HepG2 (cell line): Measurements from ENCODE around the gene FAAP20. TPM values are rescaled to one million over a fixed set of nuclear protein-coding genes. Genes with fewer than 3 reads are reported as not detected.

Source experiments
- ATAC-seq: fragments of 200-7000 bp; cut with Tn5 transposase; 3 replicates; pipeline ENCODE4 v1.9.1; 2020; ENCODE audit warnings: mild to moderate bottlenecking, moderate library complexity
- BruUV-seq: library from RNA; stranded (reverse); fragments of 400-500 nt; replicated peaks from 2 replicates; lab custom pipeline; 2021; lab: Mats Ljungman, UMichigan
- CTCF ChIA-PET: fragments of 300-600 bp; formaldehyde crosslinking; extraction: SDS; loops from one replicate; lab custom pipeline; 2021; ENCODE audit warnings: low total read pairs, inconsistent platforms, low intra/inter-chr PET ratio; lab: Yijun Ruan, JAX
- POLR2A ChIA-PET: fragments of 350-600 bp; sonication (Branson Sonifier 250); formaldehyde crosslinking; loops from one replicate; lab custom pipeline; 2020; ENCODE audit warnings: antibody characterized with exemption, inconsistent platforms; lab: Yijun Ruan, JAX
- DNase-seq: peaks from one replicate; pipeline ENCODE4 v3.0.0-alpha.2; 2015; ENCODE audit warnings: low spot score
- FAIRE-seq: peaks from 3 replicates; lab custom pipeline; 2011; peaks lifted over from hg19 to GRCh38; lab: Jason Lieb, UNC
- H2AFZ ChIP-seq: one replicate; pipeline ENCODE4 v1.6.1; 2011; ENCODE audit warnings: low read length, inconsistent platforms
- H3K27ac ChIP-seq: fragments of 300-600 bp; 3 replicates; pipeline ENCODE4 v1.8.0; 2011; ENCODE audit warnings: mixed run types, mild to moderate bottlenecking, mixed read lengths, low read length, inconsistent platforms; ENCODE audit not compliant: insufficient read depth; ENCODE audit errors: extremely low read length
- H3K27me3 ChIP-seq, 2 experiments: fragments of 200-600 bp in 1 of 2; 2 replicates in 1 of 2; 3 replicates in 1 of 2; pipeline versions ENCODE4 v1.6.0 to v1.8.0; 2011; ENCODE audit warnings: low read length in 2 of 2, mild to moderate bottlenecking in 2 of 2, moderate library complexity in 2 of 2, inconsistent platforms in 1 of 2; ENCODE audit not compliant: insufficient read depth in 2 of 2, control insufficient read depth in 1 of 2
- H3K36me3 ChIP-seq, 2 experiments: fragments of 200-600 bp in 1 of 2; replicated peaks in 1 of 2; 2 replicates in 1 of 2; 3 replicates in 1 of 2; pipeline versions ENCODE4 v1.5.1 to v1.8.0; 2011; ENCODE audit warnings: low read length in 2 of 2, inconsistent platforms in 1 of 2; ENCODE audit not compliant: insufficient read depth in 2 of 2, control insufficient read depth in 1 of 2
- H3K4me1 ChIP-seq: 2 replicates; pipeline ENCODE4 v1.5.1; 2012; ENCODE audit warnings: low read length, inconsistent platforms; ENCODE audit not compliant: insufficient read depth
- H3K4me2 ChIP-seq: 2 replicates; pipeline ENCODE4 v1.6.0; 2011; ENCODE audit warnings: low read depth, low read length, inconsistent platforms
- H3K4me3 ChIP-seq, 3 experiments: fragments of 200-600 bp in 1 of 3; sonication (generic), shearing (Covaris generic) in 1 of 3; replicated peaks in 1 of 3; 2 replicates each; pipeline ENCODE4 v1.5.1; 2011 to 2016; ENCODE audit warnings: low read length in 3 of 3, inconsistent platforms in 2 of 3, low read depth in 2 of 3, mild to moderate bottlenecking in 2 of 3, control low read depth in 1 of 3, mixed read lengths in 1 of 3; ENCODE audit not compliant: insufficient read depth in 1 of 3
- H3K79me2 ChIP-seq: one replicate; pipeline ENCODE4 v1.6.1; 2011; ENCODE audit warnings: low read length, inconsistent platforms; ENCODE audit not compliant: insufficient read depth
- H3K9ac ChIP-seq: 2 replicates; pipeline ENCODE4 v1.6.0; 2011; ENCODE audit warnings: mild to moderate bottlenecking, low read depth, low read length, inconsistent platforms; ENCODE audit not compliant: insufficient read depth
- H3K9me3 ChIP-seq: 2 replicates; pipeline ENCODE4 v1.5.1; 2012; ENCODE audit warnings: mild to moderate bottlenecking, low read length
- H4K20me1 ChIP-seq: 2 replicates; pipeline ENCODE4 v1.6.0; 2011; ENCODE audit warnings: inconsistent platforms, mild to moderate bottlenecking, low read length, moderate library complexity; ENCODE audit not compliant: insufficient read depth
- BCL6 ChIP-seq: IDR thresholded peaks from 2 replicates; pipeline ENCODE4 v1.6.1; 2016; ENCODE audit warnings: missing genetic modification reagents, missing compliant biosample characterization
- CBX1 ChIP-seq: IDR thresholded peaks from one replicate; pipeline ENCODE4 v1.6.1; 2016; ENCODE audit warnings: antibody characterized with exemption, low read depth
- MLLT10 ChIP-seq: sonication (generic); formaldehyde crosslinking; IDR thresholded peaks from 2 replicates; pipeline ENCODE4 v1.4.0; 2020; ENCODE audit warnings: missing genetic modification reagents
- RFX1 ChIP-seq: fragments of 450-650 bp; IDR thresholded peaks from 2 replicates; pipeline ENCODE4 v1.6.1; 2017
- RFXANK ChIP-seq: IDR thresholded peaks from 2 replicates; pipeline ENCODE4 v1.6.1; 2016
- TRAFD1 ChIP-seq: sonication (generic); formaldehyde crosslinking; IDR thresholded peaks from 2 replicates; pipeline ENCODE4 v1.5.1; 2020; ENCODE audit warnings: missing genetic modification reagents, mild to moderate bottlenecking, borderline replicate concordance
- ZNF501 ChIP-seq: sonication (generic); formaldehyde crosslinking; IDR thresholded peaks from 2 replicates; pipeline ENCODE4 v1.5.1; 2020; ENCODE audit warnings: mild to moderate bottlenecking, moderate library complexity, missing genetic modification reagents
- ZNF605 ChIP-seq: sonication (generic); formaldehyde crosslinking; IDR thresholded peaks from 2 replicates; pipeline ENCODE4 v1.8.0; 2022; ENCODE audit warnings: mild to moderate bottlenecking, missing genetic modification reagents
- WGBS: methylation state at CpG from one replicate; pipeline ENCODE4 v1.1.6; 2017; ENCODE audit warnings: low lambda C conversion rate; 5-methylcytosine and 5-hydroxymethylcytosine counted together
- in situ Hi-C: cut with HindIII; loops from 2 replicates; pipeline ENCODE4 v1.10.0; 2017; ENCODE audit warnings: low pct_unique_long_range_greater_than_20kb; ENCODE audit not compliant: extremely low pct_ligation_motif_present
- intact Hi-C: fragments of 100-400 bp; cut with micrococcal nuclease; formaldehyde crosslinking; loops from one replicate; pipeline ENCODE4 v1.10.0; 2022; ENCODE audit not compliant: unreplicated experiment
- polyA plus RNA-seq, 8 experiments: library from polyadenylated mRNA; depleted of rRNA in 3 of 8; stranded (reverse) in 7 of 8; unstranded in 1 of 8; fragments of >200 nt; fragmentation: Illumina TruSeq in 4 of 8; extraction: Trizol in 4 of 8; gene quantifications; 2 replicates each; pipeline versions ENCODE4 v1.2.1 to v1.2.3, GENCODE V29; 2011 to 2016; ENCODE audit warnings: low read depth in 4 of 8, missing spikeins in 1 of 8, mixed read lengths in 1 of 8; ENCODE audit not compliant: insufficient read depth in 1 of 8
- total RNA-seq, 5 experiments: library from RNA; depleted of rRNA; stranded (reverse); fragments of >200 nt; fragmentation: Illumina TruSeq; extraction: Trizol; gene quantifications; 2 replicates each; pipeline ENCODE4 v1.2.3, GENCODE V29; 2016; ENCODE audit warnings: low read depth in 1 of 5
- TF ChIP-seq, protein P1 (sequence below): sonication (generic); formaldehyde crosslinking; IDR thresholded peaks from 2 replicates; pipeline ENCODE4 v1.5.0; 2020; ENCODE audit warnings: mild to moderate bottlenecking, missing genetic modification reagents
- TF ChIP-seq, protein P2 (sequence below), 2 experiments: sonication (generic) in 1 of 2; formaldehyde crosslinking in 1 of 2; IDR thresholded peaks; 2 replicates each; pipeline versions ENCODE4 v1.4.0 to v1.6.1; 2016 to 2020; ENCODE audit warnings: borderline replicate concordance in 1 of 2, low read depth in 1 of 2, mild to moderate bottlenecking in 1 of 2, missing genetic modification reagents in 1 of 2

The FAAP20 gene
- total and polyA plus RNA-seq, 2 of the 13 experiments (the other 11 are each of a cell fraction or from before 2014, with no cell fraction given): 9.6 to 10.8 TPM

DNA sequence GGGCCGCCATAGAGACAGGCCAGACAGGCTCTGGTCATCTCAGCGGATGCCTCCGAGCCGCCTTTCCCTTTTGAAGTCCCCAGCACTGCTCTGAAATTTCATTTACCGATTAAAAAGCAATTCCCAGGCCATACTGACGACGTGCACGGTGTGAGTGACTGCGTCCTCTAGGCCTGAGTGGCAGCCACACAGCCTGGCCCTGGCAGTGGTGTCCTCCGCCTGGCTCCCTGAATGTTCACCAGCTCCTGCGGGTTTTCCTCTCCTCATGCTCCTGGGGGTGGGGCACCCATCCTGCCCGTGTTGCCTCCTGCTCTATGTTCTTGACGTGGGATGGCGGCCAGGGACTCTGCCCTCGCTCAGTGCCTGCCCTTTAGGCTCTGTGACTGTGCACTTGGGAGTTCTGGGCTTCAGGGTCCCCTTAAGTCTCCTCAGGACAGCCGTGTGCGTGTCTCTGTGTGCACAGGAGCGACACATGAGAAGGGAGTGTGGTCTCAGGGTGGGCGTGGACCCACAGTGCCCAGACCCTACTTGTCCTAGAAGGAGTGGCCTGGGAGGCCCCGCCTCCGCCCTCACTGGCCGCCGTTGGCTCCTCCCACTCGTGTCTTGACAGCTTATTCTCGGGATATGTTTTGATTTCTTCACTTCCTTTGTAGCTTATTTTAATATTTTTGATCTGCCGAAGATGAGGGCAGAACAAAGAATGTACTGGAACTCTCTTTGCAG lies 37.1 kb upstream of the FAAP20 start:
- H3K79me2 ChIP-seq: peaks cover 74% of the 10 kb centered on the region
- H3K9ac ChIP-seq: peak overlapping the region; percentile 85
- ChIA-PET CTCF (no interaction called here), POLR2A (interaction anchor here (0.6 to 9.9 kb wide), 17 partner anchors 10 to 1225 kb away, joined by 3 to 178 read pairs (median 4); partner anchors contain the start of gene FAAP20)
- ATAC-seq: peak; percentile 52
- intact Hi-C loops (loop anchor here (2.0 to 5.0 kb wide), 2 partner anchors 25 to 34 kb away; no protein-coding TSS in a partner anchor), in situ Hi-C loops (loop anchor here (5.0 kb wide), 1 partner anchor 34 kb away; no protein-coding TSS in a partner anchor)
- peaks cover 44% of the 10 kb centered on the region for H3K4me1 ChIP-seq
- H3K27me3 ChIP-seq: no peaks in the 10 kb centered on the region; a peak in 1 of 5 replicates
- WGBS: 2% methylated on average over 18 of the region's 26 CpGs
- no peak overlapping the region for H2AFZ ChIP-seq
- peak; percentile 78 for DNase-seq
- no peaks in the 10 kb centered on the region for H3K9me3 ChIP-seq
- peak overlapping the region; percentile 81 for H3K27ac ChIP-seq
- H3K4me2 ChIP-seq: peak overlapping the region; percentile 95
- FAIRE-seq: peak; percentile 89
- peak overlapping the region; percentile 74 to 96 (median 95) for H3K4me3 ChIP-seq
- BruUV-seq: no TSS peak
- H4K20me1 ChIP-seq: peaks cover 69% of the 10 kb centered on the region
- H3K36me3 ChIP-seq: peaks cover 0 to 5% of the 10 kb centered on the region in 2 experiments; a peak in 1 of 5 replicates
- TF ChIP-seq, protein P1, sequence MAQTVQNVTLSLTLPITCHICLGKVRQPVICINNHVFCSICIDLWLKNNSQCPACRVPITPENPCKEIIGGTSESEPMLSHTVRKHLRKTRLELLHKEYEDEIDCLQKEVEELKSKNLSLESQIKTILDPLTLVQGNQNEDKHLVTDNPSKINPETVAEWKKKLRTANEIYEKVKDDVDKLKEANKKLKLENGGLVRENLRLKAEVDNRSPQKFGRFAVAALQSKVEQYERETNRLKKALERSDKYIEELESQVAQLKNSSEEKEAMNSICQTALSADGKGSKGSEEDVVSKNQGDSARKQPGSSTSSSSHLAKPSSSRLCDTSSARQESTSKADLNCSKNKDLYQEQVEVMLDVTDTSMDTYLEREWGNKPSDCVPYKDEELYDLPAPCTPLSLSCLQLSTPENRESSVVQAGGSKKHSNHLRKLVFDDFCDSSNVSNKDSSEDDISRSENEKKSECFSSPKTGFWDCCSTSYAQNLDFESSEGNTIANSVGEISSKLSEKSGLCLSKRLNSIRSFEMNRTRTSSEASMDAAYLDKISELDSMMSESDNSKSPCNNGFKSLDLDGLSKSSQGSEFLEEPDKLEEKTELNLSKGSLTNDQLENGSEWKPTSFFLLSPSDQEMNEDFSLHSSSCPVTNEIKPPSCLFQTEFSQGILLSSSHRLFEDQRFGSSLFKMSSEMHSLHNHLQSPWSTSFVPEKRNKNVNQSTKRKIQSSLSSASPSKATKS (CRISPR knock-in tag): no peak
- TF ChIP-seq, protein P2, sequence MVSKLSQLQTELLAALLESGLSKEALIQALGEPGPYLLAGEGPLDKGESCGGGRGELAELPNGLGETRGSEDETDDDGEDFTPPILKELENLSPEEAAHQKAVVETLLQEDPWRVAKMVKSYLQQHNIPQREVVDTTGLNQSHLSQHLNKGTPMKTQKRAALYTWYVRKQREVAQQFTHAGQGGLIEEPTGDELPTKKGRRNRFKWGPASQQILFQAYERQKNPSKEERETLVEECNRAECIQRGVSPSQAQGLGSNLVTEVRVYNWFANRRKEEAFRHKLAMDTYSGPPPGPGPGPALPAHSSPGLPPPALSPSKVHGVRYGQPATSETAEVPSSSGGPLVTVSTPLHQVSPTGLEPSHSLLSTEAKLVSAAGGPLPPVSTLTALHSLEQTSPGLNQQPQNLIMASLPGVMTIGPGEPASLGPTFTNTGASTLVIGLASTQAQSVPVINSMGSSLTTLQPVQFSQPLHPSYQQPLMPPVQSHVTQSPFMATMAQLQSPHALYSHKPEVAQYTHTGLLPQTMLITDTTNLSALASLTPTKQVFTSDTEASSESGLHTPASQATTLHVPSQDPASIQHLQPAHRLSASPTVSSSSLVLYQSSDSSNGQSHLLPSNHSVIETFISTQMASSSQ (IDR thresholded peaks at IDR 0.05; ENCODE audit: low read depth): no peak
- TF ChIP-seq, protein P2 (CRISPR knock-in tag; IDR thresholded peaks at IDR 0.05; ENCODE audit: borderline replicate concordance): 0 out of 2 replicates have a peak, but pooled peaks have one; percentile 11
- TF ChIP-seq TRAFD1 (CRISPR knock-in tag): 0 out of 2 replicates have a peak, but pooled peaks have one; percentile 68
- 0 out of 2 replicates have a peak, but pooled peaks have one; percentile 12 for TF ChIP-seq ZNF501
- TF ChIP-seq CBX1: no peak
- no peak for TF ChIP-seq BCL6 (CRISPR knock-in tag)
- no peak for TF ChIP-seq MLLT10
- no peak for TF ChIP-seq ZNF605 (CRISPR knock-in tag)
- TF ChIP-seq RFXANK (CRISPR knock-in tag): no peak
- TF ChIP-seq RFX1: no peak
